HL-60/S4 (cell line): ENCODE results near the gene MRPL18.

Source experiments
- in situ Hi-C: fragments of 300-500 bp; cut with MboI; formaldehyde crosslinking; loops from 2 replicates; pipeline ENCODE4 v1.14.3; 2022; ENCODE audit warnings: low sequenced_read_pairs

The MRPL18 gene

GRCh38 chr6:159838020-159838744 is 47.9 kb downstream of the MRPL18 start:
- in situ Hi-C loops = no loop called here

GRCh38 chr6:159842035-159842434 is 51.8 kb downstream of the MRPL18 start:
- in situ Hi-C loops = no loop called here

- in situ Hi-C loops = no loop called here
These were observed 54.7 kb downstream of the MRPL18 start for GRCh38 chr6:159844737-159845645.
